PC-9 (cell line): ENCODE data around the gene FREM2. TPM values are rescaled to one million over a fixed set of nuclear protein-coding genes. Genes with fewer than 3 reads are reported as not detected.

ENCODE experiments used
- BruUV-seq: library from RNA; stranded (reverse); fragments of 400-500 nt; replicated peaks from 2 replicates; lab custom pipeline; 2021; lab: Mats Ljungman, UMichigan
- CTCF ChIA-PET: fragments of 300-600 bp; sonication (Branson Sonifier 250); formaldehyde crosslinking; loops from one replicate; lab custom pipeline; 2022; ENCODE audit warnings: antibody characterized with exemption; lab: Charles Lee
- POLR2A ChIA-PET: fragments of 300-600 bp; sonication (Branson Sonifier 250); formaldehyde crosslinking; loops from one replicate; lab custom pipeline; 2022; ENCODE audit warnings: antibody characterized with exemption; ENCODE audit not compliant: unreplicated experiment; lab: Charles Lee
- DNase-seq, 2 experiments: peaks; one replicate each; pipeline versions ENCODE4 v3.0.0 to v3.0.0-alpha.2; 2015 to 2022; ENCODE audit warnings: mixed read lengths in 1 of 2
- H2AFZ ChIP-seq: fragments of 200-600 bp; sonication (generic); 2 replicates; pipeline ENCODE4 v1.8.1; 2017; ENCODE audit warnings: antibody characterized with exemption
- H3F3A ChIP-seq: fragments of 200-600 bp; sonication (generic); 2 replicates; pipeline ENCODE4 v1.8.1; 2017; ENCODE audit warnings: antibody characterized with exemption, mild to moderate bottlenecking, low read depth; ENCODE audit not compliant: insufficient read depth
- H3K27ac ChIP-seq: fragments of 200-600 bp; sonication (generic); 2 replicates; pipeline ENCODE4 v1.6.1; 2016; ENCODE audit warnings: mixed run types
- H3K27me3 ChIP-seq: fragments of 200-600 bp; sonication (generic); 2 replicates; pipeline ENCODE4 v1.6.1; 2016; ENCODE audit warnings: low read depth, mixed run types; ENCODE audit not compliant: insufficient read depth
- H3K36me3 ChIP-seq: fragments of 200-600 bp; sonication (generic); 2 replicates; pipeline ENCODE4 v1.6.1; 2016; ENCODE audit warnings: low read depth, mixed run types
- H3K4me1 ChIP-seq: fragments of 200-600 bp; sonication (generic); replicated peaks from 2 replicates; pipeline ENCODE4 v1.6.1; 2016; ENCODE audit warnings: mixed run types; ENCODE audit not compliant: insufficient read depth
- H3K4me2 ChIP-seq: fragments of 200-600 bp; sonication (generic); 2 replicates; pipeline ENCODE4 v1.6.1; 2017; ENCODE audit warnings: mixed run types
- H3K4me3 ChIP-seq: fragments of 200-600 bp; sonication (generic); 2 replicates; pipeline ENCODE4 v1.6.1; 2016; ENCODE audit warnings: mixed run types
- H3K79me2 ChIP-seq: fragments of 200-600 bp; sonication (generic); 2 replicates; pipeline ENCODE4 v1.6.1; 2017; ENCODE audit warnings: low read depth, mixed run types
- H3K9me2 ChIP-seq: fragments of 200-600 bp; sonication (generic); 2 replicates; pipeline ENCODE4 v1.8.1; 2017; ENCODE audit warnings: mild to moderate bottlenecking; ENCODE audit not compliant: insufficient read depth
- H3K9me3 ChIP-seq: fragments of 200-600 bp; sonication (generic); 2 replicates; pipeline ENCODE4 v1.8.1; 2016; ENCODE audit warnings: low read depth; ENCODE audit not compliant: insufficient read depth
- H4K20me1 ChIP-seq: fragments of 200-600 bp; sonication (generic); 2 replicates; pipeline ENCODE4 v1.8.1; 2017; ENCODE audit not compliant: insufficient read depth
- CTCF ChIP-seq: fragments of 200-600 bp; sonication (generic); conservative IDR thresholded peaks from 2 replicates; pipeline ENCODE4 v1.6.1; 2017; ENCODE audit warnings: mixed run types, antibody characterized with exemption, mild to moderate bottlenecking, moderate library complexity
- EZH2 ChIP-seq: fragments of 200-600 bp; sonication (generic); IDR thresholded peaks from 2 replicates; pipeline ENCODE4 v1.8.0; 2017; ENCODE audit warnings: antibody characterized with exemption, low read depth
- intact Hi-C: fragments of 100-400 bp; cut with micrococcal nuclease; formaldehyde crosslinking; loops from one replicate; pipeline ENCODE4 v1.10.0; 2022; ENCODE audit not compliant: unreplicated experiment
- total RNA-seq: library from RNA; stranded (reverse); gene quantifications from 2 replicates; pipeline ENCODE4 v1.2.3, GENCODE V29; 2021

The FREM2 gene
- total RNA-seq, 1 experiment from 2014 or later = 0.65 TPM

GRCh38 chr13:38641164-38641948 lies 45.5 kb upstream of the FREM2 start:
- ChIA-PET POLR2A (no interaction called here), CTCF (no interaction called here)
- Histone ChIP-seq H3K4me1 (peaks cover 10% of the 10 kb centered on the region), H3K36me3 (no peaks in the 10 kb centered on the region), H3F3A (no peaks in the 10 kb centered on the region), H3K4me3 (no peak overlapping the region), H3K27me3 (no peaks in the 10 kb centered on the region), H3K4me2 (no peak overlapping the region), H3K27ac (no peak overlapping the region), H2AFZ (no peak overlapping the region), H3K9me2 (no peaks in the 10 kb centered on the region; the same call in 1 of the 2 replicates), H3K9me3 (no peaks in the 10 kb centered on the region; the same call in 1 of the 2 replicates), H3K79me2 (no peaks in the 10 kb centered on the region), H4K20me1 (no peaks in the 10 kb centered on the region)
- TF ChIP-seq EZH2 (no peak), CTCF (peak; percentile 53; the same call in 1 of the 2 replicates)
- DNase-seq = no peak
- intact Hi-C loops = no loop called here
- BruUV-seq = no TSS peak

GRCh38 chr13:38647312-38647711 lies 39.6 kb upstream of the FREM2 start:
- no peaks in the 10 kb centered on the region for H3K36me3 ChIP-seq
- H4K20me1 ChIP-seq = no peaks in the 10 kb centered on the region
- H3K9me2 ChIP-seq = no peaks in the 10 kb centered on the region; the same call in 1 of the 2 replicates
- ChIA-PET POLR2A (no interaction called here), CTCF (no interaction called here)
- TF ChIP-seq CTCF = no peak
- no peak for TF ChIP-seq EZH2
- no peaks in the 10 kb centered on the region for H3K79me2 ChIP-seq
- H3K4me1 ChIP-seq = no peaks in the 10 kb centered on the region
- no TSS peak for BruUV-seq
- intact Hi-C loops = no loop called here
- no peaks in the 10 kb centered on the region for H3K27me3 ChIP-seq
- H3K27ac ChIP-seq = no peak overlapping the region
- H3F3A ChIP-seq = no peaks in the 10 kb centered on the region
- H3K9me3 ChIP-seq = no peaks in the 10 kb centered on the region
- H3K4me3 ChIP-seq = no peak overlapping the region
- DNase-seq = no peak
- H3K4me2 ChIP-seq = no peak overlapping the region
- no peak overlapping the region for H2AFZ ChIP-seq

GRCh38 chr13:38648912-38649311 lies 38.0 kb upstream of the FREM2 start:
- DNase-seq = no peak
- CTCF ChIA-PET = no interaction called here
- POLR2A ChIA-PET = no interaction called here

More at GRCh38 chr13:38648912-38649311, 38.0 kb upstream of the FREM2 start:
- no peak overlapping the region for H3K4me2 ChIP-seq
- no peaks in the 10 kb centered on the region for H4K20me1 ChIP-seq
- H2AFZ ChIP-seq = no peak overlapping the region
- H3K9me2 ChIP-seq = no peaks in the 10 kb centered on the region
- H3K4me3 ChIP-seq = no peak overlapping the region
- TF ChIP-seq EZH2 (no peak), CTCF (no peak)
- no peak overlapping the region for H3K27ac ChIP-seq
- intact Hi-C loops = no loop called here
- no peaks in the 10 kb centered on the region for H3K27me3 ChIP-seq
- no peaks in the 10 kb centered on the region for H3K4me1 ChIP-seq
- no TSS peak for BruUV-seq
- no peaks in the 10 kb centered on the region for H3K9me3 ChIP-seq
- H3K36me3 ChIP-seq = no peaks in the 10 kb centered on the region
- no peaks in the 10 kb centered on the region for H3K79me2 ChIP-seq
- H3F3A ChIP-seq = no peaks in the 10 kb centered on the region
